Lower lobe of right lung (tissue), 2 donors: ENCODE results near the gene PACS2. TPM values are rescaled to one million over a fixed set of nuclear protein-coding genes. Genes with fewer than 3 reads are reported as not detected.

Source experiments
- ATAC-seq, 2 donors: fragments of 200-7000 bp; cut with Tn5 transposase; one replicate each; pipeline ENCODE4 v1.9.1; 2020 to 2022; ENCODE audit warnings: mild to moderate bottlenecking in 2 of 2, moderate library complexity in 2 of 2
- DNase-seq: peaks from one replicate; pipeline ENCODE4 v3.0.0-alpha.2; 2020
- H3K27ac ChIP-seq: fragments of 200-600 bp; one replicate; pipeline ENCODE4 v1.8.0; 2022
- H3K27me3 ChIP-seq: fragments of 200-600 bp; one replicate; pipeline ENCODE4 v1.8.0; 2022; ENCODE audit warnings: low read depth
- H3K36me3 ChIP-seq: fragments of 200-600 bp; one replicate; pipeline ENCODE4 v1.8.0; 2022; ENCODE audit warnings: mild to moderate bottlenecking
- H3K4me1 ChIP-seq: fragments of 200-600 bp; one replicate; pipeline ENCODE4 v1.8.0; 2022
- H3K4me3 ChIP-seq: fragments of 200-600 bp; one replicate; pipeline ENCODE4 v1.8.0; 2022; ENCODE audit warnings: mild to moderate bottlenecking
- H3K9me3 ChIP-seq: fragments of 200-600 bp; one replicate; pipeline ENCODE4 v1.8.0; 2022
- CTCF ChIP-seq: fragments of 200-600 bp; IDR thresholded peaks from one replicate; pipeline ENCODE4 v1.8.0; 2022; ENCODE audit warnings: antibody characterized with exemption, mild to moderate bottlenecking
- intact Hi-C: fragments of 100-400 bp; cut with DNase I; formaldehyde crosslinking; loops from one replicate; pipeline ENCODE4 v1.11.0; 2022
- total RNA-seq: library from RNA; stranded (reverse); fragmentation: NEBNext Ultra II Directional; extraction: Animal tissue kit (Norgen Biotek cat#: 25700); gene quantifications from one replicate; pipeline ENCODE4 v1.2.1, GENCODE V29; 2021
- donor health status: DM: no; HTN: yes; CAD: no; lungs with severe emphysema.

PACS2 gene
- total RNA-seq, 1 donor from 2014 or later, result 79.7 TPM

GRCh38 chr14:105378199-105378598 is 63.7 kb downstream of the PACS2 start:
- intact Hi-C loops, result no loop called here
- H3K27me3 ChIP-seq, result no peaks in the 10 kb centered on the region
- no peaks in the 10 kb centered on the region for H3K4me1 ChIP-seq
- ATAC-seq, result no peak
- no peak overlapping the region for H3K4me3 ChIP-seq
- DNase-seq, result no peak
- H3K27ac ChIP-seq, result no peak overlapping the region
- TF ChIP-seq CTCF, result no peak
- H3K9me3 ChIP-seq, result no peaks in the 10 kb centered on the region
- peaks cover 30% of the 10 kb centered on the region for H3K36me3 ChIP-seq

GRCh38 chr14:105378873-105379685 is 64.5 kb downstream of the PACS2 start:
- Histone ChIP-seq H3K27ac (no peak overlapping the region), H3K9me3 (no peaks in the 10 kb centered on the region), H3K4me1 (no peaks in the 10 kb centered on the region), H3K36me3 (peaks cover 39% of the 10 kb centered on the region), H3K27me3 (no peaks in the 10 kb centered on the region), H3K4me3 (no peak overlapping the region)
- ATAC-seq (no peak), DNase-seq (no peak)
- intact Hi-C loops, result no loop called here
- no peak for TF ChIP-seq CTCF

GRCh38 chr14:105379946-105380345 is 65.4 kb downstream of the PACS2 start:
- H3K27ac ChIP-seq, result no peak overlapping the region
- H3K9me3 ChIP-seq, result no peaks in the 10 kb centered on the region
- DNase-seq (no peak), ATAC-seq (no peak)
- intact Hi-C loops, result no loop called here
- H3K36me3 ChIP-seq, result peaks cover 48% of the 10 kb centered on the region
- H3K27me3 ChIP-seq, result no peaks in the 10 kb centered on the region
- TF ChIP-seq CTCF, result no peak
- no peak overlapping the region for H3K4me3 ChIP-seq
- no peaks in the 10 kb centered on the region for H3K4me1 ChIP-seq

DNA sequence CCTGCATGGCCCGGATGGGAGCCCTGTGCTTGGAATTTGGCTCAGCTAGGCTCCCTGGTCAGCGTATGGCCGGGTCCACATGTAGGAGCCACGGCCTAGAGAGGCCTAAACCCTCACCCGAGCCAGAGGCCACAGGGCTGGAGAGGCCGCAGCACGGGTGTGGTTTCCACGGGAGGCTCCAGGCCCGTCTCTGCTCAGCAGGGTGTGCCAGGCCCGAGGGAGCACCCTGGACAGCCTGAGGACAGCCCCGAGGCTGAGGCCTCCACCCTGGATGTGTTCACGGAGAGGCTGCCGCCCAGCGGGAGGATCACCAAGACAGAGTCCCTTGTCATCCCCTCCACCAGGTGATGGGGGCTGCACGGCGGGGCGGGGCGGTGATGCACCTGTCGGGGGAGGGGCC is 66.2 kb downstream of the PACS2 start:
- ATAC-seq (no peak), DNase-seq (no peak)
- peaks cover 56% of the 10 kb centered on the region for H3K36me3 ChIP-seq
- no peaks in the 10 kb centered on the region for H3K9me3 ChIP-seq
- no peaks in the 10 kb centered on the region for H3K4me1 ChIP-seq
- intact Hi-C loops, result no loop called here
- H3K27me3 ChIP-seq, result no peaks in the 10 kb centered on the region
- TF ChIP-seq CTCF, result no peak
- no peak overlapping the region for H3K27ac ChIP-seq
- no peak overlapping the region for H3K4me3 ChIP-seq

DNA sequence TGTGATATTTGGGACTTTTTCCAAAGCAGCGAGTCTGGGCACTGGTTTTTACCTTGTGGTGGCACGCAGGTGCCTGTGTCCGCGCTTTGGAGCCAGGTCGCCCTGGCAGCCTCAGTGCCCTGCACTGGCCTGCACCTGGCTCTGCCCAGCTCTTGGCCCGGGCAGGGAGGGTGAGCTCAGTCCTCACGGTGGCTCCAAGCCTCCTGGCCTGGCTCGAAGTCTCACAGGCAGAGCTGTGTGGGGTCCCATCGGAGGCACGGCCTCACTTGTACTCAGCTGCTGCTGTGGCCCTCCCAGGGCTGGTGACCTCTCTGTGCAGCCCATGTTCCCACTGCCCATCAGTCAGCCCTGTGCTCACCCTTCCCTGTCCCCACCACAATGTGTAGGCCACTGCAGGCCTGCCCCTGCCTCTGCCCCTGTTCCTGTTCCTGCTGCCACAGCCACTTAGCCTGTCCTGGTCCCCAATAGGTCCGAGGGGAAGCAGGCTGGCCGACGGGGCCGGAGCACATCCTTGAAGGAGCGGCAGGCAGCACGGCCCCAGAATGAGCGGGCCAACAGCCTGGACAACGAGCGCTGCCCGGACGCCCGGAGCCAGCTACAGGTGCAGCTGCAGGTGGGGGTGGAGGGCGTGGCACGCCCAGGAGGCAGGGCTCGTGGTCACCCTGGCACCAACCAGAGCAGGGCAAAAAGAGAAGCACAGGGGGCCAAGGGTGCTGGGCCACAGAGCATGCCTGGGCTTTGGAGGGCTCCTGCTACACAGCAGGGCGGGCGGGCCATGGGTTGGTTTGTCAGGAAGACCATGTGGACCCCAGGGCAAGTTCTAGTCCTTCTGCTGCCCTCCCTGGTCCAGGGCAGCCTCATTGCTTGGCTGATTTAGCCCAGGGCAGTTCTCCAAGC is 67.1 kb downstream of the PACS2 start:
- no peak for TF ChIP-seq CTCF
- H3K27ac ChIP-seq, result no peak overlapping the region
- H3K9me3 ChIP-seq, result no peaks in the 10 kb centered on the region
- ATAC-seq (no peak), DNase-seq (no peak)
- peaks cover 63% of the 10 kb centered on the region for H3K36me3 ChIP-seq
- H3K27me3 ChIP-seq, result no peaks in the 10 kb centered on the region
- H3K4me1 ChIP-seq, result no peaks in the 10 kb centered on the region
- intact Hi-C loops, result no loop called here
- no peak overlapping the region for H3K4me3 ChIP-seq
